T-helper 1 cell treated with Interleukin-12 subunit alpha and Interleukin-12 subunit beta and Interleukin-4 antibody, amounts not matched to agents 30 μg/mL and 1 μg/mL, for 36 hours (primary cell): ENCODE data around the gene KLF15.
A peak's percentile ranks its signal among the peaks of the same experiment; 100 is the strongest.

ENCODE experiments used
- H3K27ac Mint-ChIP-seq: one replicate; pipeline ENCODE4 v1.8.0; 2021; ENCODE audit warnings: mild to moderate bottlenecking, mixed read lengths
- H3K27me3 Mint-ChIP-seq: one replicate; pipeline ENCODE4 v1.8.0; 2021; ENCODE audit warnings: low read depth, mixed read lengths
- H3K36me3 Mint-ChIP-seq: one replicate; pipeline ENCODE4 v1.8.0; 2021; ENCODE audit warnings: low read depth, mixed read lengths
- H3K4me1 Mint-ChIP-seq: one replicate; pipeline ENCODE4 v1.8.0; 2021; ENCODE audit warnings: low read depth, mixed read lengths
- H3K4me3 Mint-ChIP-seq: one replicate; pipeline ENCODE4 v1.8.0; 2021; ENCODE audit warnings: mild to moderate bottlenecking, moderate library complexity, mixed read lengths
- H3K9me3 Mint-ChIP-seq: one replicate; pipeline ENCODE4 v1.8.0; 2021; ENCODE audit warnings: mixed read lengths

KLF15 gene

GRCh38 chr3:126357295-126358037, at the start of gene KLF15:
Gene KLF15 (minus strand): TSS chr3:126357408. CDS start chr3:126352922, 4,486 bp downstream.
- no peak within 1 kb of the TSS for H3K27ac Mint-ChIP-seq
- peak within 1 kb of the TSS; percentile 84 for H3K4me3 Mint-ChIP-seq
- H3K9me3 Mint-ChIP-seq: no peaks in the 10 kb centered on the region
- H3K36me3 Mint-ChIP-seq: no peaks in the 10 kb centered on the region
- H3K27me3 Mint-ChIP-seq: peaks cover 53% of the 10 kb centered on the region
- peaks cover 11% of the 10 kb centered on the region for H3K4me1 Mint-ChIP-seq

- H3K9me3 Mint-ChIP-seq: no peaks in the 10 kb centered on the region
- peaks cover 3% of the 10 kb centered on the region for H3K27me3 Mint-ChIP-seq
- no peaks in the 10 kb centered on the region for H3K4me1 Mint-ChIP-seq
- no peak overlapping the region for H3K27ac Mint-ChIP-seq
- H3K4me3 Mint-ChIP-seq: no peak overlapping the region
- no peaks in the 10 kb centered on the region for H3K36me3 Mint-ChIP-seq
Observed at GRCh38 chr3:126406389-126407296, 49.4 kb upstream of the KLF15 start.

- no peaks in the 10 kb centered on the region for H3K27me3 Mint-ChIP-seq
- H3K4me3 Mint-ChIP-seq: no peak overlapping the region
- H3K27ac Mint-ChIP-seq: no peak overlapping the region
- no peaks in the 10 kb centered on the region for H3K36me3 Mint-ChIP-seq
- H3K4me1 Mint-ChIP-seq: no peaks in the 10 kb centered on the region
- no peaks in the 10 kb centered on the region for H3K9me3 Mint-ChIP-seq
Observed at GRCh38 chr3:126402666-126403302, 45.6 kb upstream of the KLF15 start.

- H3K27ac Mint-ChIP-seq: no peak overlapping the region
- no peaks in the 10 kb centered on the region for H3K9me3 Mint-ChIP-seq
- H3K4me3 Mint-ChIP-seq: no peak overlapping the region
- H3K36me3 Mint-ChIP-seq: no peaks in the 10 kb centered on the region
- no peaks in the 10 kb centered on the region for H3K4me1 Mint-ChIP-seq
- no peaks in the 10 kb centered on the region for H3K27me3 Mint-ChIP-seq
Observed at GRCh38 chr3:126402178-126402577, 45.0 kb upstream of the KLF15 start.

GRCh38 chr3:126401611-126402160, 44.5 kb upstream of the KLF15 start:
- Mint-ChIP-seq H3K27ac (no peak overlapping the region), H3K9me3 (no peaks in the 10 kb centered on the region), H3K27me3 (no peaks in the 10 kb centered on the region), H3K4me3 (no peak overlapping the region), H3K36me3 (no peaks in the 10 kb centered on the region), H3K4me1 (no peaks in the 10 kb centered on the region)

- no peaks in the 10 kb centered on the region for H3K4me1 Mint-ChIP-seq
- no peaks in the 10 kb centered on the region for H3K9me3 Mint-ChIP-seq
- no peak overlapping the region for H3K4me3 Mint-ChIP-seq
- no peaks in the 10 kb centered on the region for H3K36me3 Mint-ChIP-seq
- H3K27me3 Mint-ChIP-seq: peaks cover 9% of the 10 kb centered on the region
- no peak overlapping the region for H3K27ac Mint-ChIP-seq
Observed at GRCh38 chr3:126399756-126400155, 42.5 kb upstream of the KLF15 start.

- Mint-ChIP-seq H3K27ac (no peak overlapping the region), H3K36me3 (no peaks in the 10 kb centered on the region), H3K4me3 (no peak overlapping the region), H3K9me3 (no peaks in the 10 kb centered on the region), H3K27me3 (peaks cover 11% of the 10 kb centered on the region), H3K4me1 (no peaks in the 10 kb centered on the region)
Observed at GRCh38 chr3:126399351-126399735, 42.1 kb upstream of the KLF15 start.

GRCh38 chr3:126398423-126399350, 41.5 kb upstream of the KLF15 start:
- H3K4me1 Mint-ChIP-seq: no peaks in the 10 kb centered on the region
- H3K9me3 Mint-ChIP-seq: no peaks in the 10 kb centered on the region
- H3K27ac Mint-ChIP-seq: no peak overlapping the region
- peaks cover 16% of the 10 kb centered on the region for H3K27me3 Mint-ChIP-seq
- H3K36me3 Mint-ChIP-seq: no peaks in the 10 kb centered on the region
- no peak overlapping the region for H3K4me3 Mint-ChIP-seq

GRCh38 chr3:126397610-126398422, 40.6 kb upstream of the KLF15 start:
- Mint-ChIP-seq H3K4me3 (no peak overlapping the region), H3K36me3 (no peaks in the 10 kb centered on the region), H3K27me3 (peaks cover 25% of the 10 kb centered on the region), H3K9me3 (no peaks in the 10 kb centered on the region), H3K4me1 (no peaks in the 10 kb centered on the region), H3K27ac (no peak overlapping the region)

GRCh38 chr3:126396536-126396935, 39.3 kb upstream of the KLF15 start:
- H3K36me3 Mint-ChIP-seq: no peaks in the 10 kb centered on the region
- H3K4me3 Mint-ChIP-seq: no peak overlapping the region
- H3K9me3 Mint-ChIP-seq: no peaks in the 10 kb centered on the region
- peaks cover 37% of the 10 kb centered on the region for H3K27me3 Mint-ChIP-seq
- no peaks in the 10 kb centered on the region for H3K4me1 Mint-ChIP-seq
- no peak overlapping the region for H3K27ac Mint-ChIP-seq

- Mint-ChIP-seq H3K9me3 (no peaks in the 10 kb centered on the region), H3K36me3 (no peaks in the 10 kb centered on the region), H3K4me3 (no peak overlapping the region), H3K27me3 (peaks cover 42% of the 10 kb centered on the region), H3K27ac (no peak overlapping the region), H3K4me1 (peaks cover under 1% of the 10 kb centered on the region)
Observed at GRCh38 chr3:126395846-126396513, 38.8 kb upstream of the KLF15 start.

GRCh38 chr3:126394977-126395321, 37.7 kb upstream of the KLF15 start:
- no peak overlapping the region for H3K4me3 Mint-ChIP-seq
- no peaks in the 10 kb centered on the region for H3K36me3 Mint-ChIP-seq
- H3K4me1 Mint-ChIP-seq: peaks cover 4% of the 10 kb centered on the region
- H3K27ac Mint-ChIP-seq: no peak overlapping the region
- no peaks in the 10 kb centered on the region for H3K9me3 Mint-ChIP-seq
- peaks cover 50% of the 10 kb centered on the region for H3K27me3 Mint-ChIP-seq
